Ramos (cell line): ENCODE measurements around the gene DDX55.
"Not testable (repeated sequence)": the region's sequence is repeated elsewhere in the genome, so short reads cannot be mapped to it uniquely, and the experiment has no call there.

Source experiments
- in situ Hi-C: fragments of 300-500 bp; cut with MboI; formaldehyde crosslinking; loops from one replicate; pipeline ENCODE4 v1.14.3; 2022; ENCODE audit warnings: low sequenced_read_pairs; ENCODE audit not compliant: unreplicated experiment

DDX55 gene

DNA sequence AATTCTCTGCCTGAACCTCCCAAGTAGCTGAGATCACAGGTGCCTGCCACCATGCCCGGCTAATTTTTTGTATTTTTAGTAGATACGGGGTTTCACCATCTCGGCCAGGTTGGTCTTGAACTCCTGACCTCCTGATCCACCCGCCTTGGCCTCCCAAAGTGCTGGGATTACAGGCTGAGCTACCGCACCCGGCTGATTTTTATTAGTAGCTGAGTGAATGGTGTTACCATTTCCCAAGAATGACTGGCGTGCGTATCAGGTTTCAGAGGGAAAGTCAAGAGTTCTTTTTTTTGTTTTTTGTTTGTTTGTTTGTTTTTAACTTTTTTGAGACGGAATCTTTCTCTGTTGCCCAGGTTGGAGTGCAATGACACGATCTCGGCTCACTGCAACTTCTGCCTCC lies 1.6 kb downstream of the DDX55 start:
- in situ Hi-C loops: not testable (repeated sequence)

DNA sequence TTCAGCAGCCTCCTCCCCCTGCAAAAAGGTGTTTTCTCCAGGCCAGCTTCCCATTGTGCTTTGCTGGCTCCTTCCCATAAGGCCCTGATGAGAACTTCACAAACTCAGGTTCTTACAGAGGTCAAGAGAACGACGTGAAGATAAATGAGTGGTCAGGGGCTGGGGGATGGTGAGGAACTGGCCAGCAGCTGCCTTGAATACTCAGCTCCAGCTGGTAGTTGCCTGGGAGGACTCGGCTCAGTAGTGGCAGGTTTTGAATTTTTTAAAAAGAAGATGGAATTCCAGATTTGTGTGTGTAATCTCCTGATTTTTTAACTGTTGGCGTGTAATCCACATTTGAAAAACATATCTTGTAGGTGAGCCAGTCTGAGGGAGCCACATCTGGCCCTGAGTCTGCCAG lies 5.9 kb downstream of the DDX55 start:
- in situ Hi-C loops: no loop called here

DNA sequence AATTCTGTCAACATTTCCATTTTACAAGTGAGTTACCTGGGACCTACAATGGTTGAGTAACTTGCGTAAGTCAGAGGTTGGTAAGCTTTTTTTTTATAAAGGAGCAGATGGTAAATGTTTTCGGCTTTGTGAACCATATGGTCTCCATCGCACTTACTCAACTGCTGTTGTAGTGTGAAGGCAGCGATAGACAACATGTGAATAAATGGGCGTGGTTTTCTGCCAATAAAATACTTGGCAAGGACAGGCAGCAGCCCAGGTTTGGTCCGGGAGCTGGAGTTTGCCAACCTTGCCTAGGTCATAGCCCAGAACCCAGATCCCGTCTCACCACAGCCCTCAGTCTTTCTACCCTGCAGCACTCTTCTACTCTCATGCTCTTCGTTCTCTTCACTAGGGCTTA lies 6.3 kb downstream of the DDX55 start:
- in situ Hi-C loops: no loop called here

GRCh38 chr12:123614110-123614509 lies 12.2 kb downstream of the DDX55 start:
- in situ Hi-C loops: no loop called here

- in situ Hi-C loops: no loop called here
Measured at GRCh38 chr12:123614531-123614930, 12.6 kb downstream of the DDX55 start.

DNA sequence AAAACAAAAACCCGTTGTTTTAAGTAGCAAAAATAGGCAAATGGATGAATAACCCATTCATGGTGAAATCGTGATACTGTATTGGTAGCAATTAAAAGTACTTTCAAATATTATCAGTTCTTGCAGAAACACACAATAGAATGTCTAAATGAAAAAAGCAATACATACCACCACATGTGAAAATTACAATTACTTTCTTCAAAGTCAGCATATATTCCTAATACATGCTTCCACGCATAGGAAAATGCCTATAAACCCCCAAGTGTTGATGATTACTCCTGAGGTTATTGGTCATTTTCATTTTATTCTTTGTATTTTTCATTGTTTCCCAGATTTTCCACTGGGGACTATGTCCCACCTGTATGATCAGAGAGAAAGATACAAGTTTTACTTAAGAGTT lies 15.2 kb downstream of the DDX55 start:
- in situ Hi-C loops: no loop called here

DNA sequence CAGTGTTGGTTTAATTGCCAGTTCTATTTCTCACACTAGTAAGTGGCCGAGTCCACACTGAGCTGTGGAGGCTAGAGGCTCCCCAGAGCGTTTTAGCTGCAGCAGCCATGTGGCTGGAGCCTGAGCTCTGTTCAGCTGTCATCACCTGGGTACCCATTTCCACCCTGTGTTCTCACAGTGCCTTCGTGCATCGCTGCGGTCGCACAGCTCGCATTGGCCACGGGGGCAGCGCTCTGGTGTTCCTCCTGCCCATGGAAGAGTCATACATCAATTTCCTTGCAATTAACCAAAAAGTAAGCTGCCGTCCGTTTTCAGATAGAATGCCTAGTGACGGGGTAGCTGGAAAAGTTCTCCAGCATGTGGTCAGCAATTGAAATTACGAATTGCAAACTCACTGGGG lies 15.7 kb downstream of the DDX55 start:
- in situ Hi-C loops: no loop called here

DNA sequence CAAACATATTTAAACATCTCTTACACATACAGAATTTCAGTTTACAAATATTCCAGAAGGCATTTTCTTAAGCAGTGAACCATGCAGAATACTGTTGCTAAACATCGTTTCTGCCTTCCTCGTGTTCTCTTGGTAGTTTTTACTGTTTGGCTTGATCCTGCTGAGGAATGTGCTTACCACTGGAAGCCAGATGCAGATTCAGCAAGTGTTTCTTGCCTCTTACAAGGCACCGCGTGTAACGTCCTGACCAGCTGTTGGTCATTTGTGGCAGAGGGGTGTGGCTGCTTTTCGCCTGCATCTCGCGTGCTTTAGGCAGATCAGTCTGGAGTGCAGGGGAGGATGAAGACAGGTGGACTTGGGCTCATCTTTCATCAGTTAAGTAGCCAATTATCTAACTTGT lies 19.2 kb downstream of the DDX55 start:
- in situ Hi-C loops: no loop called here

DNA sequence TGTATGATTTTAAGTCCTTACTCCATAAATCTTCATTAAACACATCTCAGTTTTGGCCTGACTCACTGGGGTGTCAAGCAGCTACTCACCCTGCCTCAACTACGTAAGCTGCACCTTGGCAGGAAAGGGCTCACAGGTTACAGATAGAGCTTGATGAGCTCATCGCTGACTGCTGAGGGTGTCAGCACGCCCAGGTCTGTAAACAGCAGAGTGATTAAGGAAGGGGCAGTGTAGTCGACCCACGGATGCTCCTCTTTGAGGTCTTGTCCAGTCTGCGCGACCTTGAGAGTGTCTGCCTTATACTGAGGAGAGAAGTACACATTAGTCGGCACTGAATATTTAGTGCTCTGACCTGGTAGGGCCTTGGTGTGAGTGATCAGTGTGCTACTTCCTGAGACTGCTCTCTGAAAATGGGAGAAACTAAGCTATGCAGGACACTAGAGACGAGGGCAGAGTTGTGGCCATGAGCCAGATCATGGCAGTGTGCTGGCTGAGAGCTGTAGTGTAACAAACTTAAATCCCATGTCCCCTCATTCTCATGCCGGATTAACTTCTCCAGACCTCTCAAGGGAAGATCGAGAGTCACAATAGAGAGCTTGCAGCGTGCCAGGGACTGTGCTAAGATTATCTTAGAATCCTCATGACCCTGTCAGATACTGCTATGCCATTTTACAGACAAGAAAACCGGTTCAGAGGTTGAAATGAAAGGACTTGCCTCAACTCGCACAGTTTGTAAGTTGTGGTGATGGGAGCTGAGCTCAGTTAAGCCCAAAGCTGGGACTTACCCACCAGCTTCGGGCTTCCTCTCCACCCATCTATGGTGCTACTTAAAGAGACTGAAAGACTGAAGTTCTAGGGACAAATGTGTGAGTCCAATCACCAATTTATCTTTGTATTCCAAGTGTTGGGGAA lies 20.0 kb downstream of the DDX55 start:
- in situ Hi-C loops: no loop called here

DNA sequence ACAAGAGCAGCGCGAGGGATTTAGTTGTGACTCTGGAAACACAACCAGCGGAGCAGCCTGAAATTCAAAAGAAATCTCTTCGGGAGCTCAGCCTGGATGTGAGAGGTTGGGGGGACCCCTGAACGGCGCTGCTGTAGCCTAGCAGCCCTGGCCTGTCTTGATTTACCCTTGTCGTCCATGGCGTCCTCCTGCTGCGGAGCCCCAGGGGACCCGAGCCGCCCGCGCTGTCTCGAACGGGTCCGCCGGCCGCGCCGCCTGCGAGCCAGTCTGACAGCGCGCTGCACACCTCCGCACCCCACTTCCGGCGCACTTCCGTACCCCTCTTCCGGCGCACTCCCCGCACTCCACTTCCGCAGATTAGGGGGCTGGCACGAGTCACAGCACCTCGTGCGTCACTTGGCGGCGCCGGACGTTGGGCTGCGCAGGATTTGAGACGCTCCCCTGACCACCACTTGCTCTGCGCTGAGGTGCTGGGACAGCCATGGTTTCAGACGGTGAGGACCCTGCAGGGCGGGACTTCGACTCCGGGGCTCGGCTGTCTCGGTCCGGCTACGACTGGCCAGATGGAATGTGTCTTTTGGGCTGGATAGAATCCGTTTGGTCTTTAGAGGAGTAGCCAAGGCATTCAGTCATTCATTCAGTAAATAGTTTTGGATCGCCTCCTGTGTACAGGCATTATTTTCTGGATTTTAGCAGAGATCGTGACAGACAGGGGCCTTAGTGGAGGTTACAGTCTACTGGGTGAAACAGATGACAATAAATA lies 31.7 kb downstream of the DDX55 start, which contains the start of the genes EIF2B1 and GTF2H3:
Gene EIF2B1 (minus strand): TSS at position 308 of the 763 bp plus-strand sequence. CDS start 129 bp downstream, at position 179.
Gene GTF2H3 (plus strand): TSS at position 451 of the 763 bp plus-strand sequence. CDS start 31 bp downstream, at position 482.
- in situ Hi-C loops: no loop called here

- in situ Hi-C loops: no loop called here
Measured at GRCh38 chr12:123634142-123634561, 32.3 kb downstream of the DDX55 start.

DNA sequence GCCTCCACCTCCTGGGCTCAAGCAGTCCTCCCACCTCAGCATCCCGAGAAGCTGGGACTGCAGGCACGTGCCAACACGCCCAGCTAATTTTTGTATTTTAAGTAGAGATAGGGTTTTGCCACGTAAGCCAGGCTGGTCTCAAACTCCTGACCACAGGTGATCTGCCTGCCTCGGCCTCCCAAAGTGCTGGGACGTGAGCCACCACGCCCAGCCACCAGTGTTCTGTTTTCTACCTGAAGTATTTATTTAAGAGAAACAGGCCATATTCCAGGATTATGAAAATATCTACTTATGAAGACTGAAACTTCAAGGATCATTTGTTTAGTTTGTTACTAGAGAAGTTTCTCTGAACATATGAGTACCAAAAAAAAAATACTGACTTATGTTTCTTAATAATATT lies 42.0 kb downstream of the DDX55 start:
- in situ Hi-C loops: no loop called here

DNA sequence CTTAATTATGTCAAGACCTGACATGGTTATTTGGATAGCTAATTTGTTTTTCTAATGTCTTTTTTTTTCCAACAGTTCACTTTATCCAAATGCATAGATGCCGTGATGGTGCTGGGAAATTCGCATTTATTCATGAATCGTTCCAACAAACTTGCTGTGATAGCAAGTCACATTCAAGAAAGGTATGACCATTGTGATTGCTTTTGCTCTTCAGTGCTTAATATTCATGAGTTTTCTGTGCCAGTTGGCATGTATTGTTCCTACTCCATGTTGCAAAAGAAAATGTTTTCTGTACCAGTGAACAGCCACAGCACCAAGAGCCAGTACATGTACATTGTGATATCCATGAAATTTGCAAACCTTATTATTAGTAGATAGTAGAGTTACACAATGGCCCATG lies 43.5 kb downstream of the DDX55 start:
- in situ Hi-C loops: no loop called here

GRCh38 chr12:123645878-123646277 lies 44.0 kb downstream of the DDX55 start:
- in situ Hi-C loops: no loop called here

DNA sequence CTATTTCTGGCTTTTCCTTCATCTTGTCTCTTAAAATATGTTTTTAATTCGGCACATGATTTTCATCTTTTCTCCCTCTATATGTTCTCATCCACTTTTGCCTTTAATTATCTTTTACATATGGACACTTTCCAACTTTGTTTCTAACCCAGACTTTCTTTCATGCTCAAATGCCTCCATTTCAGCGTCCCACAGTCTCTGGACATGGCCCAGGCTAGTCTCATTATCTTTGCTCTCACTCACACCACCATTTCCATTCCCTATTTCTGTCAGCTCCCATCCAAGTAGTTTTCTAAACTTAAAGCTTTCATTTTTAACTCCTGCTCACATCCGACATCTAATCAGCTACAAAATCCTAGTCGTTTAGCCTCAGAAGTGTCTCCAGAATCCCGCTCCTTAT lies 46.5 kb downstream of the DDX55 start:
- in situ Hi-C loops: no loop called here

DNA sequence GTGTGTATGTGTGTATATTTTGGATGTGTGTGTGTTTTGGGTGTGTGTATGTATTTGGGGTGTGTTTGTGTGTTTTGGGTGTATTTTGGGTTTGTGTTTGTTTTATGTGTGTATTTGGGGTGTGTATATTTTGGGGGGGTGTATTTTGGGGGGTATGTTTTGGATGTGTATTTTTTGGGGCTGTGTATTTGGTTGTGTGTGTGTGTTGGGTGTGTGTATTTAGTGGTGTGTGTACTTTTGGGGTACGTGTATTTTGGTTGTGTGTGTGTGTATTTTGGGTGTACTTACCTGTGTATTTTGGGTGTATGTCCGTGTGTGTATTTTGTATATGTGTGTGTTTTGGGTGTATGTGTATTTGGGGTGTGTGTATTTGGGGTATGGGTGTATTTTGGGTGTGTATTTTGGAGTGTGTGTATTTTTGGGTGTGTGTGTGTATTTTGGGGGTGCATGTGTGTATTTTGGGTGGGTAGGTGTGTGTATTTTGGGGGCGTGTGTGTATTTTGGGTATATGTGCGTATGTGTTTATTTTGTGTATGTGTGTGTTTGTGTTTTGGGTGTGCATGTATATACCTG lies 52.3 kb downstream of the DDX55 start:
- in situ Hi-C loops: no loop called here

GRCh38 chr12:123655420-123655819 lies 53.5 kb downstream of the DDX55 start:
- in situ Hi-C loops: no loop called here

GRCh38 chr12:123656392-123656791 lies 54.5 kb downstream of the DDX55 start:
- in situ Hi-C loops: no loop called here

GRCh38 chr12:123657211-123657610 lies 55.3 kb downstream of the DDX55 start:
- in situ Hi-C loops: no loop called here

- in situ Hi-C loops: no loop called here
Measured at GRCh38 chr12:123659996-123660727, 58.3 kb downstream of the DDX55 start.
